HG02798 (cell line): ENCODE data around the gene CELSR1.

Source experiments
- ATAC-seq: cut with Tn5 transposase; IDR thresholded peaks from one replicate; pipeline ENCODE4 v1.9.1; 2021; ENCODE audit warnings: mild to moderate bottlenecking; ENCODE audit not compliant: unreplicated experiment, poor library complexity

The CELSR1 gene

GRCh38 chr22:46576556-46577367 lies 39.3 kb upstream of the CELSR1 start:
- peak; percentile 69 for ATAC-seq

GRCh38 chr22:46575911-46576555 lies 38.6 kb upstream of the CELSR1 start:
- no peak for ATAC-seq

GRCh38 chr22:46574993-46575910 lies 37.8 kb upstream of the CELSR1 start:
- ATAC-seq = no peak

- no peak for ATAC-seq
Observed at GRCh38 chr22:46574438-46574992, 37.1 kb upstream of the CELSR1 start.

GRCh38 chr22:46573781-46574437 lies 36.5 kb upstream of the CELSR1 start:
- no peak for ATAC-seq

- ATAC-seq = no peak
Observed at GRCh38 chr22:46572911-46573780, 35.7 kb upstream of the CELSR1 start.

GRCh38 chr22:46571642-46572250 lies 34.3 kb upstream of the CELSR1 start:
- ATAC-seq = no peak

GRCh38 chr22:46569848-46570695 lies 32.7 kb upstream of the CELSR1 start:
- no peak for ATAC-seq

- no peak for ATAC-seq
Observed at GRCh38 chr22:46569055-46569847, 31.8 kb upstream of the CELSR1 start.

- no peak for ATAC-seq
Observed at GRCh38 chr22:46568102-46568809, 30.8 kb upstream of the CELSR1 start.

GRCh38 chr22:46567471-46567870 lies 30.1 kb upstream of the CELSR1 start:
- no peak for ATAC-seq

- no peak for ATAC-seq
Observed at GRCh38 chr22:46564084-46564714, 26.8 kb upstream of the CELSR1 start.

GRCh38 chr22:46563381-46564083 lies 26.1 kb upstream of the CELSR1 start:
- ATAC-seq = no peak

GRCh38 chr22:46561435-46561905 lies 24.1 kb upstream of the CELSR1 start:
- ATAC-seq = no peak

- ATAC-seq = no peak
Observed at GRCh38 chr22:46560696-46561295, 23.4 kb upstream of the CELSR1 start.
